Measurements from ENCODE around the gene TNFAIP1. TPM values are rescaled to one million over a fixed set of nuclear protein-coding genes. Genes with fewer than 3 reads are reported as not detected.

Gene TNFAIP1
- total and polyA plus RNA-seq, 2 donors (not counting 1 experiment from before 2014, with no cell fraction given): 23.0 to 40.7 TPM

DNA sequence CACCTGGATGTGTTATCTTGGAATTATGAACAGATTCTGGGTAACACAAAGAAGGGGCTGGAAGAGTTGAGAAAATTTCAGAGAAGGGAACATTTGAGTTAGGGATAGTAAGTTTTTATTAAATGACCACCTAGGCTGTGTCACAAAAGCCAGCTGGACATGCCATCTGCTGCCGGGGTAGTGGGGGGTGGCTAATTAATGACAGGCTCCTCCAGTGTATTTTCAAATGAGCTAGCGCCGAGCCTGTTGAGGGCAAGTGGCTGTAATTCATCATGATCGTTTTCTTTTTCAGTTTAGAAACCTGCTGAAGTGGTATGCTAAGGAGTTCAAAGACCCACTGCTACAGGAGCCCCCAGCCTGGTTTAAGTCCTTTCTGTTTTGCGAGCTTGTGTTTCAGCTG lies 10.3 kb upstream of the TNFAIP1 start:
- Histone ChIP-seq H4K20me1 (ENCODE audit: control insufficient read depth, extremely low read depth, insufficient read depth, low read length) (no peaks in the 10 kb centered on the region), H3K27me3 (ENCODE audit: control insufficient read depth, insufficient read depth, low read length) (no peaks in the 10 kb centered on the region), H3K9me3 (ENCODE audit: control insufficient read depth, insufficient read depth, low read depth, low read length) (no peaks in the 10 kb centered on the region), H3K4me2 (ENCODE audit: extremely low read depth, insufficient read depth, low read length) (no peak overlapping the region), H3K9ac (ENCODE audit: insufficient read depth, low read length) (no peak overlapping the region), H3K4me1 (ENCODE audit: control insufficient read depth, extremely low read depth, insufficient read depth, low read length) (peaks cover 4% of the 10 kb centered on the region), H3K4me3 (replicated peaks in 1 of 4; ENCODE audit: control extremely low read depth in 1 of 4, insufficient read depth in 1 of 4, low read depth in 3 of 4, low read length in 4 of 4) (no peak overlapping the region), H3K36me3 (ENCODE audit: control insufficient read depth, insufficient read depth, low read length) (peaks cover 4% of the 10 kb centered on the region), H2AFZ (ENCODE audit: low read length) (no peak overlapping the region), H3K27ac (ENCODE audit: insufficient read depth, low read length) (no peak overlapping the region), H3K79me2 (ENCODE audit: control insufficient read depth, insufficient read depth, low read length) (peaks cover 3% of the 10 kb centered on the region)
- TF ChIP-seq, protein P1, sequence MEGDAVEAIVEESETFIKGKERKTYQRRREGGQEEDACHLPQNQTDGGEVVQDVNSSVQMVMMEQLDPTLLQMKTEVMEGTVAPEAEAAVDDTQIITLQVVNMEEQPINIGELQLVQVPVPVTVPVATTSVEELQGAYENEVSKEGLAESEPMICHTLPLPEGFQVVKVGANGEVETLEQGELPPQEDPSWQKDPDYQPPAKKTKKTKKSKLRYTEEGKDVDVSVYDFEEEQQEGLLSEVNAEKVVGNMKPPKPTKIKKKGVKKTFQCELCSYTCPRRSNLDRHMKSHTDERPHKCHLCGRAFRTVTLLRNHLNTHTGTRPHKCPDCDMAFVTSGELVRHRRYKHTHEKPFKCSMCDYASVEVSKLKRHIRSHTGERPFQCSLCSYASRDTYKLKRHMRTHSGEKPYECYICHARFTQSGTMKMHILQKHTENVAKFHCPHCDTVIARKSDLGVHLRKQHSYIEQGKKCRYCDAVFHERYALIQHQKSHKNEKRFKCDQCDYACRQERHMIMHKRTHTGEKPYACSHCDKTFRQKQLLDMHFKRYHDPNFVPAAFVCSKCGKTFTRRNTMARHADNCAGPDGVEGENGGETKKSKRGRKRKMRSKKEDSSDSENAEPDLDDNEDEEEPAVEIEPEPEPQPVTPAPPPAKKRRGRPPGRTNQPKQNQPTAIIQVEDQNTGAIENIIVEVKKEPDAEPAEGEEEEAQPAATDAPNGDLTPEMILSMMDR (conservative IDR thresholded peaks at IDR 0.05 in 1 of 2, IDR thresholded peaks at IDR 0.05 in 1 of 2; ENCODE audit: low read depth in 1 of 2, low read length in 2 of 2): no peak
- no peak for TF ChIP-seq EZH2 (IDR thresholded peaks at IDR 0.05; ENCODE audit: low read length, missing control alignments)
- no peak for DNase-seq (ENCODE audit: low read depth in 2 of 2)

DNA sequence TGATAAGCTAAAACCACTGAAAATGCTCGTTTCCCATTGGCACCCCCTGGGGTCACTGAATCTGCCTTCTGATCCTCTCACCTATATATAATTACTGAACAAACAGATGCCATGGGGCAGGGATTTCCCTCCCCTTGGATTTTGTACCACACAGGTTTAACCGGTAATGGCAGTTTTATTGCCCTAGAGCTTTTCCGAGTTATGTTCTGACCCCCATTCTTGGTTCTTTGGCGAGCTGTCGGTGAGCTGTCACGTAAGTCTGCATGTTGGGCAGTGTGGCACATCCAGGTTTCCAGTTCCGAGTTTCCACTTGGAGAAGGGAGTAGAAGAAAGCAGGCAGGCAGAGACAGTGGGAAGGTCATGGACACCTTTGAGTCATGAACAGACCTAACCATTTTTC lies 9.4 kb upstream of the TNFAIP1 start:
- Histone ChIP-seq H3K36me3 (ENCODE audit: control insufficient read depth, insufficient read depth, low read length) (peaks cover 7% of the 10 kb centered on the region), H3K9ac (ENCODE audit: insufficient read depth, low read length) (no peak overlapping the region), H3K79me2 (ENCODE audit: control insufficient read depth, insufficient read depth, low read length) (peaks cover 3% of the 10 kb centered on the region), H3K9me3 (ENCODE audit: control insufficient read depth, insufficient read depth, low read depth, low read length) (no peaks in the 10 kb centered on the region), H4K20me1 (ENCODE audit: control insufficient read depth, extremely low read depth, insufficient read depth, low read length) (no peaks in the 10 kb centered on the region), H3K4me1 (ENCODE audit: control insufficient read depth, extremely low read depth, insufficient read depth, low read length) (peaks cover 3% of the 10 kb centered on the region), H3K4me3 (replicated peaks in 1 of 4; ENCODE audit: control extremely low read depth in 1 of 4, insufficient read depth in 1 of 4, low read depth in 3 of 4, low read length in 4 of 4) (no peak overlapping the region), H3K27me3 (ENCODE audit: control insufficient read depth, insufficient read depth, low read length) (no peaks in the 10 kb centered on the region), H3K4me2 (ENCODE audit: extremely low read depth, insufficient read depth, low read length) (no peak overlapping the region), H3K27ac (ENCODE audit: insufficient read depth, low read length) (no peak overlapping the region), H2AFZ (ENCODE audit: low read length) (no peak overlapping the region)
- DNase-seq (ENCODE audit: low read depth in 2 of 2): no peak
- TF ChIP-seq, protein P1 (conservative IDR thresholded peaks at IDR 0.05 in 1 of 2, IDR thresholded peaks at IDR 0.05 in 1 of 2; ENCODE audit: low read depth in 1 of 2, low read length in 2 of 2): no peak

DNA sequence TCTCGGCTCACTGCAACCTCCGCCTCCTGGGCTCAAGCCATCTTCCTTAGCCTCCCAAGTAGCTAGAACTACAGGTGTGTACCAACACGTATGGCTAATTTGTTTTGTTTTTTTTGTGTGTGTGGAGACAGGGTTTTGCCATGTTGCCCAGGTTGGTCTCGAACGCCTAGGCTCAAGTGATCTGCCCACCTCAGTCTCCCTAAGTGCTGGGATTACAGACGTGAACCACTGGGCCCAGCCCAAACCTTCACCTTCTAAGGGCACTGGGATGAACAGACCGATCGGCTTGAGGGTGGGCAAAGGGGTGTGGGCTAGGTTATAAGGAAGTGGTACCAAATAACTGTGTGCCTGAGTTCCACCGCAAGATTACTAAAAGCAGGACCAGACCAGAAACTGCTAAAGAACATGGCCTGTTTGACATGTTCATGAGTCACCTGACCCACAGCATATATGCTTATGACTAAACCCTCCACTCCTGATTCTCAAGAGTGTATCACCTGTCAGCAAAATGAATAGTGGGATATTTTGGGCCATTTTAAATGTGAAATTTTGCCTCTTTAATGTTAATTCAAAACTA lies 8.4 kb upstream of the TNFAIP1 start:
- no peaks in the 10 kb centered on the region for H4K20me1 ChIP-seq (ENCODE audit: control insufficient read depth, extremely low read depth, insufficient read depth, low read length)
- no peak for DNase-seq (ENCODE audit: low read depth in 2 of 2)
- no peak overlapping the region for H3K4me2 ChIP-seq (ENCODE audit: extremely low read depth, insufficient read depth, low read length)
- no peak overlapping the region for H3K27ac ChIP-seq (ENCODE audit: insufficient read depth, low read length)
- H3K79me2 ChIP-seq (ENCODE audit: control insufficient read depth, insufficient read depth, low read length): peaks cover 3% of the 10 kb centered on the region
- H3K27me3 ChIP-seq (ENCODE audit: control insufficient read depth, insufficient read depth, low read length): no peaks in the 10 kb centered on the region
- no peak overlapping the region for H3K9ac ChIP-seq (ENCODE audit: insufficient read depth, low read length)
- no peak overlapping the region for H3K4me3 ChIP-seq (replicated peaks in 1 of 4; ENCODE audit: control extremely low read depth in 1 of 4, insufficient read depth in 1 of 4, low read depth in 3 of 4, low read length in 4 of 4)
- TF ChIP-seq EZH2 (IDR thresholded peaks at IDR 0.05; ENCODE audit: low read length, missing control alignments): no peak
- TF ChIP-seq, protein P1 (conservative IDR thresholded peaks at IDR 0.05 in 1 of 2, IDR thresholded peaks at IDR 0.05 in 1 of 2; ENCODE audit: low read depth in 1 of 2, low read length in 2 of 2): no peak
- H3K36me3 ChIP-seq (ENCODE audit: control insufficient read depth, insufficient read depth, low read length): peaks cover 10% of the 10 kb centered on the region
- H3K4me1 ChIP-seq (ENCODE audit: control insufficient read depth, extremely low read depth, insufficient read depth, low read length): peaks cover 3% of the 10 kb centered on the region
- no peak overlapping the region for H2AFZ ChIP-seq (ENCODE audit: low read length)
- no peaks in the 10 kb centered on the region for H3K9me3 ChIP-seq (ENCODE audit: control insufficient read depth, insufficient read depth, low read depth, low read length)

All from fibroblast of lung (primary cell).